Activated CD4-positive, alpha-beta T cell treated with anti-CD3 and anti-CD28 coated beads, Interleukin-2, amount 50 U/mL, for 24 hours (primary cell): ENCODE results near the gene LMAN1.
A peak's percentile ranks its signal among the peaks of the same experiment; 100 is the strongest.

Source experiments
- DNase-seq, 2 donors: peaks; one replicate each; pipeline ENCODE4 v3.0.0-alpha.2; 2020; ENCODE audit warnings: low read depth in 1 of 2, low spot score in 1 of 2

Gene LMAN1

GRCh38 chr18:59372975-59373374 lies 13.9 kb upstream of the LMAN1 start:
- DNase-seq, result no peak

DNA sequence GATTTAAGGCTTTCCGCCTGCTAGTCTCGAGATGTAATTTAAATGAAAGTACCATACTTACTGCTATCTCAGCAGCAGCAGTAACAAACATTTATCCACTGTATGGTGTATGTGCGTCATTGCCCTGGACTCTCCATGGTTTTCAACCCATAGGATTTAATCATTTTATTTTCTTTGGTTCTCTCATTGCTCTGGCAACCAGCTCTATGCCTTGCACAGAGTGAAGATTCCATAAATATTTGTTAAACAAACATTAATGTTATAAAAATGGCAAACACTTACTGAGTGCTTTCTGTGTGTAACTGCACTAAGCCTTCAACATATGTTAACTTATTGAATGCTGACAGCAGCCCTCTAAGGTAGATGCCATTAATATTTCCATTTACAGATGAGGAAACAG lies 1.3 kb upstream of the LMAN1 start:
- DNase-seq, result no peak

GRCh38 chr18:59359576-59359952 lies 499 bp upstream of the LMAN1 start:
- no peak for DNase-seq

DNA sequence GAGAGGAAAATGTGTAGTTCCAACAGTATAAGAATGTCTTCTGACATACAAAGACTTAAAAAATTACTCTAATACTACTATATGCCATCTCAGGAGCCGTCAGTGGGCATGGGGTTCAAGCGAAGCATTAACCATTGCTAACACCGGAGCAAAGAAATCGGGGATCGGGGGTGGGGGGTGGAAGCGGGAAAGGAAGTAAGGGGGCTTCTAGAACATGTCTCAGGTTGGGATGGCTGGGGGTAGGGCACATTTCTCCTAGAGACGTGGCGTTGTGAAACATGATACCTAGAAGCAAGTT lies 702 bp downstream of the LMAN1 start:
- DNase-seq, result no peak

- peak in 1 of 2 donors; percentile 7 for DNase-seq
These were observed 1.1 kb downstream of the LMAN1 start for GRCh38 chr18:59357928-59358327.

DNA sequence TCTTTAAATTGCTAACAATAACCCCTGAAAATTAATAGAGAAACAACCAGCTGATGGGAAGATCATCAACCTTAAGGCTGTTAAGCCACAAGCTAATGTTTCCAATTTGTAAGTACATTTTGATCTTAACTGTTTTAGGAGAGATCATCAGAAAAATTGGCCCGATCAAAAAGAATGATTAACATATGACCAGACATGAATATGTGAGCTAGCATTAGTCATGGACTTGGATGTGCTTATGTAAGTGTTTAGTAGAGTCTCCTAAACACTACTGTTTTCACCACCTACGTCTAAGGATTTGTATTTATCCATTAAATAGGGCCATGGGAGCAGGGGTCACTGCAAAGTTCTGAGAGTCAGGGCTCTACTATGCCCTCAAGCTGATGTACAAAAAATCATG lies 4.3 kb downstream of the LMAN1 start:
- no peak for DNase-seq

- no peak for DNase-seq
These were observed 5.9 kb downstream of the LMAN1 start for GRCh38 chr18:59353079-59353680.

- DNase-seq, result no peak
These were observed 6.7 kb downstream of the LMAN1 start for GRCh38 chr18:59352250-59352855.

DNA sequence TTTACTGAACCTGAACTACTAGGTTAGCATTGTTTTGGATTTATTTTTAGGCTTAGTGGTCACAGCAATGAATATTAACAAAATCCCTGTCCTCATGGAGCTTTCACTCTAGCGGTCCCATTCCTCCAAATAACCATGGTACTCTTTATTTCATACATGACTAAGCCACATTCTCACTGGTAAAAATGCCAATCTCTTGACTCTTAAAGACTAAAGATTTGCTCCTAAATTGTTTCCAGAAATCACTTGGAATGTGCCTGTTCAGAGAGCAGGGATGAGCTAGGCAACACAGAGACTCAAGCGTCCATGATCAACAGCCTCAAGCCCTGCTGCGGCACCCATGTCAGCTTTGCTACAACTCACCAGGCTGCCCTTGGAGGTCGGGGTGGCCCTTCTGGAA lies 13.5 kb downstream of the LMAN1 start:
- DNase-seq, result no peak

GRCh38 chr18:59344996-59345395 lies 14.1 kb downstream of the LMAN1 start:
- DNase-seq, result no peak

- DNase-seq, result no peak
These were observed 15.1 kb downstream of the LMAN1 start for GRCh38 chr18:59343926-59344325.

GRCh38 chr18:59340817-59341216 lies 18.2 kb downstream of the LMAN1 start:
- DNase-seq, result no peak

DNA sequence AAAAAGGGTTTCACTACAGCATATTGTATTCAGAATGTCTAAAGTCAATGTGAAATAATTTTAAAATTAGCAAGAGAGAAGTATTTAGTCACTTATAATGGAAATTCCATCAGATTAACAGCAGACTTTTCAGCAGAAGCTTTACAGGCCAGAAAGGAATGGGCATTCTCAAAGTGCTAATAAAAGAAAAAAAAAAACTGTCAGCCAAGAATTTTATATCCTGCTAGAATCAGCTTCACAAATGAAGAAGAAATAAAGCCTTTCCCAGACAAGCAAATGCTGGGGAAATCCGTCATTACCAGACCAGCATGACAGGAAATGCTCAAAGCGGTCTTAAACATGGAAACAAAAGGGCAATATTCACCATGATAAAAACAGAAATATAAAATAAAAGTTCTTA lies 18.8 kb downstream of the LMAN1 start:
- no peak for DNase-seq

- no peak for DNase-seq
These were observed 26.1 kb downstream of the LMAN1 start for GRCh38 chr18:59332986-59333385.

DNA sequence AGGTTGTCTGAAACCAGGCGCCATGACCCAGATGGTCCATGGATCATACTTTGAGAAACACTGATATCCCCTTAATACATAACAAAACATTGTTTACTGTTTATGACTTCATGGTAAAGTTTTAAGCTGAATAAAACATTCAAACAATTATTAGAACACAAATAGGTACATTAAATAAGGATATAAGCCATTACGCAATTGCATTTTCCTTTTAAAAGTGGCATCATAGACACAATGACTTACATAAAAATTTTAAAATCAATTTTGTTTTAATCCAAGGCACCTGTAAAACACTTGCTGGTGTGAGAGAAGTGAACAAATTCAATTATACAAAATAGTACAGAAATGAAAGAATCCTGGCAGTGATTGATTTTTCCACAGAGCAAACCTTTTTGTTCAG lies 30.4 kb downstream of the LMAN1 start:
- no peak for DNase-seq

DNA sequence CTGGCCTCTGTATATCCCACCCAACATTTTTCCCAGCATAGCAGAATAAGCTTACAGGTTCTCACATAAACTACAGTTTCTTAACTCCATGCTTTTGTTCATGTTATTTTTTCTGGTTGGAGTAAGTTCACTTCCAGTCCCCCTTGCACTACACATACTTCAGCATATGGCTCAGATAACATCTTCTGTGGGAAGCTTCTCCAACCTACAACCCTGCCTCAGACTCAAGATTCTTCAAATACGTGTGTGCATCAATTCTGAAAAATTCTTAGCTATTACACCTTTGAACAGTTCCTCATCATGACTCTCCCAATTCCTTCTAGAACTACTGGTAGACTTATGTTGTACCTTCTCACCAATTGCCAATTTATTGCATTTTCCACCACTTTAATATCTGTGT lies 33.1 kb downstream of the LMAN1 start:
- no peak for DNase-seq

DNA sequence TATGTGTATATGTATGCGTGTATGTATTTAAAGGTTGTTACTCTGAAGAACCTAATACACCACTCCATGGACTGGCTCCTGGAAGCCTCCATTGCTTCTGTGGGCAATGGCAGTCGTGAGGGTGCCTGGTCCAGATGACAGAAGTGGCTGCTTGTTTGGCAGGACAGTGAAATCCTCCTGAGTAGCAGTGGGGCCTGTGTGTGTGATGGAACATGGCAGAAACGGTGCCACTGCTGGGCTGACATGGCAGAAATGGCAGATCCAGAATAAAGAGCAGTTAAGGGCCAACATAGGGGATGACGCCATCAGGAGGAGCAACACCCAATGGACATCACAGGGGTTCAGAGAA lies 34.5 kb downstream of the LMAN1 start:
- DNase-seq, result no peak

DNA sequence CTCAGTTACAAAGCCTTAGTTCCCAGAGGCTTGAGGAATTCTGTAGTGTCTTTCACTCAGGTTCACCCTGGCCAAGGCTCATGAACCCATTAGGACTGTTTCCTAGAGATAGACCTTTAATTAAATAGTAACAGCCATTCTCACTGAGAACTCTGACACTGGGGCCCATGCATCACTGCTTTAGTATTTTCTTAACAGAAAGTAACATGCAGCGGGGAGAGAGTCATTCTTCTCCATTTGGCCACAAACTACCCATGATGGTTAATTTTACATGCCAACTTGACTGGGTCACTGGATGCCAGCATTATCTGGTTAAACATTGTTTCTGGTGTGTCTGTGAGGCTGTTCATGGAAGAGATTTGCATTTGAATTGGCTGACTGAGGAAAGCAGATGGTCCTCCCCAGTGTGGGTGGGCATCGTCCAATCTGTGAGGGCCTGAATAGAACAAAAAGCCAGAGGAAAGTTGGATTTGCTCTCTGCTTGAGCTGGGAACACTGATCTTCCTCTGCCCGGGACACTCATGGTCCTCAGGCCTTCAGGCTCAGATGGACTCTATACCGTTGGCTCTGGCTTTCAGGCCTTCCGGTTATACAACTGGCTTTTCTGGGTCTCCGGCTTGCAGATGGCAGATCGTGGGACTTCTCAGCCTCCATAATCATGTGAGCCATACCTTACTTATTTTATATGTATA lies 35.0 kb downstream of the LMAN1 start:
- DNase-seq, result no peak

DNA sequence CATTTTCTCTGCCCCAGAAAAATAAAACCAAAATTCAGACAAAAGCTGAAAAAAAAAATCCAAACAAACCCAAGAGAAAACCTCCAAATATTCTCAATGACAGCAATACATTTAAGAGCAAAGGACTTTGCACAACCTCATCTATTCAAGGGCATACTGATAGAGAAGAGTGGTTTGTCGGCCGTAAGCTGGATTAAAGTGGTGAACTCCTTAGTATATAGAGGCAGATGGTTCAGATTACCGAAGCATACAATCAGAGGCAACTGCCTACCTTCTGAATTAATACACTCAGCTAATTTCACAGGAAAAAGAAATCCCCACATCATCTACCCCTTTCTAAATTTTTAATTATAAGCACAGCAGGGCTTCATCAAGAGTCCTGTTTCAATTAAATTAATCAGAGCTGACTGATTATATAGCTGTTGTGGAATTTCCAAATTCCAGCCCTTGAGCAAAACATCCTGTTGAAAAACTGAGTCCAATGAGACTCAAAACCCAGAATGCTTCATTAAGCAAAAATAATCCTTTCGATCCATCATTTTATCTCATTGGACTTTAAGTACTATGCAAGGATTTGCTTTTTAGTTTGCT lies 40.5 kb downstream of the LMAN1 start, which contains the start of gene CPLX4:
CPLX4 (minus strand) TSS at position 190 of the 591 bp plus-strand sequence; CDS start at position 3, 187 bp downstream.
- no peak for DNase-seq

DNA sequence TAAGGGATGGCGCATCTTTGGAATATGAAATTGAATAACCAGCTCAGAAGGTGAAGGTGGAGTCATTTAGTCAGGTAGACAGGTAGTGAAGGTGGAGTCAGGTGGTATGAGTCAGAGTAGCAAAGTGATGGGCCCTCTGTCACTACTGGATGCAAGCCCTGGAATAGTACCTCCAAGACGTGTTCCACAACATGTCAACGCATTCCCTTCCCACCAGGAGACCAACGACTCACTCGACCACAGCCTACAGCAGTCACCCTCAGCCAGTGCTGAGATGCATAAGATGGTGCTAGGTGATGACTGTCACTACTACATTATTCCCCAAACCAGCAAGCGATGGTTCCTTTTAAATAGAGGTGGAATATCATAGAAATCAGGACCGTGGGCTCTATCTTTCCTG lies 47.4 kb downstream of the LMAN1 start:
- DNase-seq, result no peak

GRCh38 chr18:59308938-59309260 lies 50.2 kb downstream of the LMAN1 start:
- DNase-seq, result no peak

DNA sequence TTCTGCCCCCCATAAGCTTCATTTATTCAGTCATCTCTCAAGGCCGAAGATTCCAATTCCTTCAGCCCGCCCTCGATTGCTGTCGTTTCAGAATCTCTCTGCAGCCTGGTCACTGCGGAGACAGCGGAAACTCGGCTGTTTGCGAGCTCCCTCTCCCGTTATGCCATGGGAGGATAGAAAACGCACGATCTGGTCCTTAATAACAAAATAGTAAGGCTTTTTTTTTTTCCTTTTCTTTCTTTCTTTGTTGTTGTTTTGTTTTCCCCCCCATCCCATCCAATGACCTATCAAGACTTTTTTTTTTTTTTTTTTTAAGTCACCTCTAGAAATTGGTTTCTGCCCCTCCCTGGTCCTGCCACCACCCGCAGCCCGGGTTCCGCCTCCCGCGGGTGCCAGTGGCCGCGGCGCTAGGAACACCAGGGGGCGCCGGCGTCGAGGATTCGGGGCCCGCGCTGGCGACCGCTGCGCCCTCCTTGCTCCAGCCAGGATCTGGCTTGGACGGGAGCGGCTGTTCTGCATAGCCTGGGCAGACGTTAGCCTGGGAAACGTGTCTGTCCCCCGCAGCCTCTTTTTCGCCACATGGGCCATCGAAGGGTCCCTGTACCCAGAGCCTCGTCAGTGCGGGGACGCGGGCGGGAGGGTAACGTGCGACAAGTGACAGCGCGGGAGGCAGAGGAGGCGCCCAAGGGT lies 50.7 kb downstream of the LMAN1 start:
- peak; percentile 53 to 56 for DNase-seq
